ENCODE results near the gene STAT5B. TPM values are rescaled to one million over a fixed set of nuclear protein-coding genes. Genes with fewer than 3 reads are reported as not detected.

STAT5B gene
- total RNA-seq, 1 experiment from 2014 or later: 36.4 TPM

DNA sequence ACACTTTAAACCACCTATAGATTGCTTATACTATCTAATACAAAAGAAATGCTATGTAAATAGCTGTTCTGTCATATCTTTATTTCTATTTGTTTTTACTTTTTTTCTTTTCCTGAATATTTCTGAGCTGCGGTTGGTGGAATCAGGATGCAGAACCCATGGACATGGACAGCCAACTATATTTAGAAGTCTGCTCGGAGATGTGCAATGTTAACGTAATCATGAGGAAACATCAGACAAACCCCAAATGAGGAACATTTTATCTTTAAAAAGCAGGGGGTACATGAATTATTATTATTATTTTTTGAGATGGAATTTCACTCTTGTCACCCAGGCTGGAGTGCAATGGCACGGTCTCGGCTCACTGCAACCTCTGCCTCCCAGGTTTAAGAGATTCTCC lies 50.5 kb downstream of the STAT5B start:
- no peak for DNase-seq (ENCODE audit: low spot score)
- ATAC-seq: no peak
- TF ChIP-seq TP53 (CRISPR knock-in tag; IDR thresholded peaks at IDR 0.05) (no peak), CBFB (CRISPR knock-in tag; IDR thresholded peaks at IDR 0.05; ENCODE audit: low read depth) (no peak), KAT7 (CRISPR knock-in tag; IDR thresholded peaks at IDR 0.05; ENCODE audit: borderline replicate concordance) (no peak), NFE2L1 (CRISPR knock-in tag; IDR thresholded peaks at IDR 0.05) (no peak), TEAD4 (CRISPR knock-in tag; IDR thresholded peaks at IDR 0.05) (no peak), ZNF416 (CRISPR knock-in tag; IDR thresholded peaks at IDR 0.05) (no peak), ZNF121 (CRISPR knock-in tag; IDR thresholded peaks at IDR 0.05) (no peak), MXD4 (CRISPR knock-in tag; IDR thresholded peaks at IDR 0.05; ENCODE audit: borderline replicate concordance) (no peak), ZNF396 (CRISPR knock-in tag; IDR thresholded peaks at IDR 0.05; ENCODE audit: borderline replicate concordance) (no peak), ESRRA (CRISPR knock-in tag; IDR thresholded peaks at IDR 0.05; ENCODE audit: borderline replicate concordance) (no peak), NR3C1 (CRISPR knock-in tag; conservative IDR thresholded peaks at IDR 0.05; ENCODE audit: low read depth) (no peak)
- TF ChIP-seq, protein P1, sequence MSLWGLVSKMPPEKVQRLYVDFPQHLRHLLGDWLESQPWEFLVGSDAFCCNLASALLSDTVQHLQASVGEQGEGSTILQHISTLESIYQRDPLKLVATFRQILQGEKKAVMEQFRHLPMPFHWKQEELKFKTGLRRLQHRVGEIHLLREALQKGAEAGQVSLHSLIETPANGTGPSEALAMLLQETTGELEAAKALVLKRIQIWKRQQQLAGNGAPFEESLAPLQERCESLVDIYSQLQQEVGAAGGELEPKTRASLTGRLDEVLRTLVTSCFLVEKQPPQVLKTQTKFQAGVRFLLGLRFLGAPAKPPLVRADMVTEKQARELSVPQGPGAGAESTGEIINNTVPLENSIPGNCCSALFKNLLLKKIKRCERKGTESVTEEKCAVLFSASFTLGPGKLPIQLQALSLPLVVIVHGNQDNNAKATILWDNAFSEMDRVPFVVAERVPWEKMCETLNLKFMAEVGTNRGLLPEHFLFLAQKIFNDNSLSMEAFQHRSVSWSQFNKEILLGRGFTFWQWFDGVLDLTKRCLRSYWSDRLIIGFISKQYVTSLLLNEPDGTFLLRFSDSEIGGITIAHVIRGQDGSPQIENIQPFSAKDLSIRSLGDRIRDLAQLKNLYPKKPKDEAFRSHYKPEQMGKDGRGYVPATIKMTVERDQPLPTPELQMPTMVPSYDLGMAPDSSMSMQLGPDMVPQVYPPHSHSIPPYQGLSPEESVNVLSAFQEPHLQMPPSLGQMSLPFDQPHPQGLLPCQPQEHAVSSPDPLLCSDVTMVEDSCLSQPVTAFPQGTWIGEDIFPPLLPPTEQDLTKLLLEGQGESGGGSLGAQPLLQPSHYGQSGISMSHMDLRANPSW (CRISPR knock-in tag; conservative IDR thresholded peaks at IDR 0.05; ENCODE audit: low read depth): no peak
- TF ChIP-seq, protein P2, sequence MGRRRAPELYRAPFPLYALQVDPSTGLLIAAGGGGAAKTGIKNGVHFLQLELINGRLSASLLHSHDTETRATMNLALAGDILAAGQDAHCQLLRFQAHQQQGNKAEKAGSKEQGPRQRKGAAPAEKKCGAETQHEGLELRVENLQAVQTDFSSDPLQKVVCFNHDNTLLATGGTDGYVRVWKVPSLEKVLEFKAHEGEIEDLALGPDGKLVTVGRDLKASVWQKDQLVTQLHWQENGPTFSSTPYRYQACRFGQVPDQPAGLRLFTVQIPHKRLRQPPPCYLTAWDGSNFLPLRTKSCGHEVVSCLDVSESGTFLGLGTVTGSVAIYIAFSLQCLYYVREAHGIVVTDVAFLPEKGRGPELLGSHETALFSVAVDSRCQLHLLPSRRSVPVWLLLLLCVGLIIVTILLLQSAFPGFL (CRISPR knock-in tag; IDR thresholded peaks at IDR 0.05; ENCODE audit: borderline replicate concordance): no peak
- TF ChIP-seq, protein P3, sequence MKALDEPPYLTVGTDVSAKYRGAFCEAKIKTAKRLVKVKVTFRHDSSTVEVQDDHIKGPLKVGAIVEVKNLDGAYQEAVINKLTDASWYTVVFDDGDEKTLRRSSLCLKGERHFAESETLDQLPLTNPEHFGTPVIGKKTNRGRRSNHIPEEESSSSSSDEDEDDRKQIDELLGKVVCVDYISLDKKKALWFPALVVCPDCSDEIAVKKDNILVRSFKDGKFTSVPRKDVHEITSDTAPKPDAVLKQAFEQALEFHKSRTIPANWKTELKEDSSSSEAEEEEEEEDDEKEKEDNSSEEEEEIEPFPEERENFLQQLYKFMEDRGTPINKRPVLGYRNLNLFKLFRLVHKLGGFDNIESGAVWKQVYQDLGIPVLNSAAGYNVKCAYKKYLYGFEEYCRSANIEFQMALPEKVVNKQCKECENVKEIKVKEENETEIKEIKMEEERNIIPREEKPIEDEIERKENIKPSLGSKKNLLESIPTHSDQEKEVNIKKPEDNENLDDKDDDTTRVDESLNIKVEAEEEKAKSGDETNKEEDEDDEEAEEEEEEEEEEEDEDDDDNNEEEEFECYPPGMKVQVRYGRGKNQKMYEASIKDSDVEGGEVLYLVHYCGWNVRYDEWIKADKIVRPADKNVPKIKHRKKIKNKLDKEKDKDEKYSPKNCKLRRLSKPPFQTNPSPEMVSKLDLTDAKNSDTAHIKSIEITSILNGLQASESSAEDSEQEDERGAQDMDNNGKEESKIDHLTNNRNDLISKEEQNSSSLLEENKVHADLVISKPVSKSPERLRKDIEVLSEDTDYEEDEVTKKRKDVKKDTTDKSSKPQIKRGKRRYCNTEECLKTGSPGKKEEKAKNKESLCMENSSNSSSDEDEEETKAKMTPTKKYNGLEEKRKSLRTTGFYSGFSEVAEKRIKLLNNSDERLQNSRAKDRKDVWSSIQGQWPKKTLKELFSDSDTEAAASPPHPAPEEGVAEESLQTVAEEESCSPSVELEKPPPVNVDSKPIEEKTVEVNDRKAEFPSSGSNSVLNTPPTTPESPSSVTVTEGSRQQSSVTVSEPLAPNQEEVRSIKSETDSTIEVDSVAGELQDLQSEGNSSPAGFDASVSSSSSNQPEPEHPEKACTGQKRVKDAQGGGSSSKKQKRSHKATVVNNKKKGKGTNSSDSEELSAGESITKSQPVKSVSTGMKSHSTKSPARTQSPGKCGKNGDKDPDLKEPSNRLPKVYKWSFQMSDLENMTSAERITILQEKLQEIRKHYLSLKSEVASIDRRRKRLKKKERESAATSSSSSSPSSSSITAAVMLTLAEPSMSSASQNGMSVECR (CRISPR knock-in tag; IDR thresholded peaks at IDR 0.05; ENCODE audit: borderline replicate concordance): no peak
- TF ChIP-seq, protein P4, sequence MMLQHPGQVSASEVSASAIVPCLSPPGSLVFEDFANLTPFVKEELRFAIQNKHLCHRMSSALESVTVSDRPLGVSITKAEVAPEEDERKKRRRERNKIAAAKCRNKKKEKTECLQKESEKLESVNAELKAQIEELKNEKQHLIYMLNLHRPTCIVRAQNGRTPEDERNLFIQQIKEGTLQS (CRISPR knock-in tag; conservative IDR thresholded peaks at IDR 0.05): no peak
- TF ChIP-seq, protein P5, sequence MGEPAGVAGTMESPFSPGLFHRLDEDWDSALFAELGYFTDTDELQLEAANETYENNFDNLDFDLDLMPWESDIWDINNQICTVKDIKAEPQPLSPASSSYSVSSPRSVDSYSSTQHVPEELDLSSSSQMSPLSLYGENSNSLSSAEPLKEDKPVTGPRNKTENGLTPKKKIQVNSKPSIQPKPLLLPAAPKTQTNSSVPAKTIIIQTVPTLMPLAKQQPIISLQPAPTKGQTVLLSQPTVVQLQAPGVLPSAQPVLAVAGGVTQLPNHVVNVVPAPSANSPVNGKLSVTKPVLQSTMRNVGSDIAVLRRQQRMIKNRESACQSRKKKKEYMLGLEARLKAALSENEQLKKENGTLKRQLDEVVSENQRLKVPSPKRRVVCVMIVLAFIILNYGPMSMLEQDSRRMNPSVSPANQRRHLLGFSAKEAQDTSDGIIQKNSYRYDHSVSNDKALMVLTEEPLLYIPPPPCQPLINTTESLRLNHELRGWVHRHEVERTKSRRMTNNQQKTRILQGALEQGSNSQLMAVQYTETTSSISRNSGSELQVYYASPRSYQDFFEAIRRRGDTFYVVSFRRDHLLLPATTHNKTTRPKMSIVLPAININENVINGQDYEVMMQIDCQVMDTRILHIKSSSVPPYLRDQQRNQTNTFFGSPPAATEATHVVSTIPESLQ (CRISPR knock-in tag; IDR thresholded peaks at IDR 0.05): no peak
- TF ChIP-seq, protein P6, sequence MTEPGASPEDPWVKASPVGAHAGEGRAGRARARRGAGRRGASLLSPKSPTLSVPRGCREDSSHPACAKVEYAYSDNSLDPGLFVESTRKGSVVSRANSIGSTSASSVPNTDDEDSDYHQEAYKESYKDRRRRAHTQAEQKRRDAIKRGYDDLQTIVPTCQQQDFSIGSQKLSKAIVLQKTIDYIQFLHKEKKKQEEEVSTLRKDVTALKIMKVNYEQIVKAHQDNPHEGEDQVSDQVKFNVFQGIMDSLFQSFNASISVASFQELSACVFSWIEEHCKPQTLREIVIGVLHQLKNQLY (CRISPR knock-in tag; IDR thresholded peaks at IDR 0.05): no peak
- TF ChIP-seq, protein P7, sequence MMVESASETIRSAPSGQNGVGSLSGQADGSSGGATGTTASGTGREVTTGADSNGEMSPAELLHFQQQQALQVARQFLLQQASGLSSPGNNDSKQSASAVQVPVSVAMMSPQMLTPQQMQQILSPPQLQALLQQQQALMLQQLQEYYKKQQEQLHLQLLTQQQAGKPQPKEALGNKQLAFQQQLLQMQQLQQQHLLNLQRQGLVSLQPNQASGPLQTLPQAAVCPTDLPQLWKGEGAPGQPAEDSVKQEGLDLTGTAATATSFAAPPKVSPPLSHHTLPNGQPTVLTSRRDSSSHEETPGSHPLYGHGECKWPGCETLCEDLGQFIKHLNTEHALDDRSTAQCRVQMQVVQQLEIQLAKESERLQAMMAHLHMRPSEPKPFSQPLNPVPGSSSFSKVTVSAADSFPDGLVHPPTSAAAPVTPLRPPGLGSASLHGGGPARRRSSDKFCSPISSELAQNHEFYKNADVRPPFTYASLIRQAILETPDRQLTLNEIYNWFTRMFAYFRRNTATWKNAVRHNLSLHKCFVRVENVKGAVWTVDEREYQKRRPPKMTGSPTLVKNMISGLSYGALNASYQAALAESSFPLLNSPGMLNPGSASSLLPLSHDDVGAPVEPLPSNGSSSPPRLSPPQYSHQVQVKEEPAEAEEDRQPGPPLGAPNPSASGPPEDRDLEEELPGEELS (CRISPR knock-in tag; IDR thresholded peaks at IDR 0.05): no peak
- TF ChIP-seq, protein P8, sequence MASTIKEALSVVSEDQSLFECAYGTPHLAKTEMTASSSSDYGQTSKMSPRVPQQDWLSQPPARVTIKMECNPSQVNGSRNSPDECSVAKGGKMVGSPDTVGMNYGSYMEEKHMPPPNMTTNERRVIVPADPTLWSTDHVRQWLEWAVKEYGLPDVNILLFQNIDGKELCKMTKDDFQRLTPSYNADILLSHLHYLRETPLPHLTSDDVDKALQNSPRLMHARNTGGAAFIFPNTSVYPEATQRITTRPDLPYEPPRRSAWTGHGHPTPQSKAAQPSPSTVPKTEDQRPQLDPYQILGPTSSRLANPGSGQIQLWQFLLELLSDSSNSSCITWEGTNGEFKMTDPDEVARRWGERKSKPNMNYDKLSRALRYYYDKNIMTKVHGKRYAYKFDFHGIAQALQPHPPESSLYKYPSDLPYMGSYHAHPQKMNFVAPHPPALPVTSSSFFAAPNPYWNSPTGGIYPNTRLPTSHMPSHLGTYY (CRISPR knock-in tag; IDR thresholded peaks at IDR 0.05): no peak
- Mint-ChIP-seq H3K27me3 (ENCODE audit: low read depth) (no peaks in the 10 kb centered on the region), H3K9me3 (no peaks in the 10 kb centered on the region), H3K4me3 (no peak overlapping the region), H3K36me3 (peaks cover 17% of the 10 kb centered on the region; the same call in 1 of the 2 replicates), H3K27ac (no peak overlapping the region), H3K4me1 (no peaks in the 10 kb centered on the region)
- CTCF ChIA-PET: no interaction called here
- POLR2A ChIA-PET: no interaction called here
